ENCODE results near the gene LILRB2.
"Not testable (repeated sequence)": the region's sequence is repeated elsewhere in the genome, so short reads cannot be mapped to it uniquely, and the experiment has no call there.

LILRB2 gene

GRCh38 chr19:54271587-54271986, 9.3 kb downstream of the LILRB2 start:
- not testable (repeated sequence) for DNase-seq

GRCh38 chr19:54271106-54271505, 9.8 kb downstream of the LILRB2 start:
- no peak for DNase-seq

GRCh38 chr19:54268936-54269335, 12.0 kb downstream of the LILRB2 start:
- no peak for DNase-seq

- peak; percentile 79 for DNase-seq
These were observed 14.8 kb downstream of the LILRB2 start for GRCh38 chr19:54266133-54266532.

GRCh38 chr19:54262470-54262869, 18.4 kb downstream of the LILRB2 start:
- no peak for DNase-seq

GRCh38 chr19:54262066-54262465, 18.8 kb downstream of the LILRB2 start:
- no peak for DNase-seq

- no peak for DNase-seq
These were observed 23.8 kb downstream of the LILRB2 start, which contains the start of gene LILRB5 for GRCh38 chr19:54257116-54257480. Gene LILRB5, minus strand, starts transcription at chr19:54257273. Its CDS starts 80 bp downstream, at chr19:54257193.

- no peak for DNase-seq
These were observed 24.4 kb downstream of the LILRB2 start for GRCh38 chr19:54256250-54257115.

GRCh38 chr19:54255105-54255775, 25.7 kb downstream of the LILRB2 start:
- no peak for DNase-seq

GRCh38 chr19:54254195-54254906, 26.6 kb downstream of the LILRB2 start:
- no peak for DNase-seq

GRCh38 chr19:54253331-54254194, 27.3 kb downstream of the LILRB2 start:
- no peak for DNase-seq

- no peak for DNase-seq
These were observed 28.1 kb downstream of the LILRB2 start for GRCh38 chr19:54252845-54253244.

- no peak for DNase-seq
These were observed 28.7 kb downstream of the LILRB2 start for GRCh38 chr19:54252243-54252642.

- DNase-seq, result peak; percentile 66
These were observed 32.8 kb downstream of the LILRB2 start for GRCh38 chr19:54248016-54248601.

GRCh38 chr19:54247106-54247930, 33.6 kb downstream of the LILRB2 start:
- peak; percentile 62 for DNase-seq

GRCh38 chr19:54245936-54246335, 35.0 kb downstream of the LILRB2 start:
- no peak for DNase-seq

GRCh38 chr19:54243809-54244208, 37.1 kb downstream of the LILRB2 start:
- DNase-seq, result not testable (repeated sequence)

- DNase-seq, result not testable (repeated sequence)
These were observed 38.3 kb downstream of the LILRB2 start, which contains the start of gene LILRA6 for GRCh38 chr19:54242646-54243045. Gene LILRA6, minus strand, starts transcription at chr19:54242790.

GRCh38 chr19:54242234-54242633, 38.7 kb downstream of the LILRB2 start:
- not testable (repeated sequence) for DNase-seq

- not testable (repeated sequence) for DNase-seq
These were observed 40.3 kb downstream of the LILRB2 start for GRCh38 chr19:54240372-54241336.

Data from KG1 (cell line).